ENCODE results near the gene TBC1D14.

The TBC1D14 gene

DNA sequence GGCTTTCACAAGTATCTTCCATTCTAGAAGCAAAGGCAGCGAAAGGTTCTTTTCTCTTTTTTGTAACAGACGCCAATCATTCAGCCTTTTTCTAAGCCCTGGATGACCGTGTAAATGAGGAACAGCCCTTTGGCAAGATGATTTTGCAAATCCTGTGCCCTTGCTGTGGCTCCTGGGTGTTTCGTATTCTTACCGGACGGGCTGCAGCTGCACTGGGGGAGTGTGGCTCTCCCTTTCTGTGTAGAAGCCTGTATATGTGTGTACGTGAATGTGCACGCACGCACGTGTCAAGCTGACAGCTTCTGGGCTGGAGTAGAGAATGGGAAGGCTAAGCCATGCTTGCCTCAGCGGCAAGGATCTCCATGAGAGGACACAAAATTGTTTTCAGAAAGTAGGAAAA lies 150.0 kb downstream of the TBC1D14 start:
- no peak overlapping the region for H3K27ac ChIP-seq
- TF ChIP-seq, protein P1, sequence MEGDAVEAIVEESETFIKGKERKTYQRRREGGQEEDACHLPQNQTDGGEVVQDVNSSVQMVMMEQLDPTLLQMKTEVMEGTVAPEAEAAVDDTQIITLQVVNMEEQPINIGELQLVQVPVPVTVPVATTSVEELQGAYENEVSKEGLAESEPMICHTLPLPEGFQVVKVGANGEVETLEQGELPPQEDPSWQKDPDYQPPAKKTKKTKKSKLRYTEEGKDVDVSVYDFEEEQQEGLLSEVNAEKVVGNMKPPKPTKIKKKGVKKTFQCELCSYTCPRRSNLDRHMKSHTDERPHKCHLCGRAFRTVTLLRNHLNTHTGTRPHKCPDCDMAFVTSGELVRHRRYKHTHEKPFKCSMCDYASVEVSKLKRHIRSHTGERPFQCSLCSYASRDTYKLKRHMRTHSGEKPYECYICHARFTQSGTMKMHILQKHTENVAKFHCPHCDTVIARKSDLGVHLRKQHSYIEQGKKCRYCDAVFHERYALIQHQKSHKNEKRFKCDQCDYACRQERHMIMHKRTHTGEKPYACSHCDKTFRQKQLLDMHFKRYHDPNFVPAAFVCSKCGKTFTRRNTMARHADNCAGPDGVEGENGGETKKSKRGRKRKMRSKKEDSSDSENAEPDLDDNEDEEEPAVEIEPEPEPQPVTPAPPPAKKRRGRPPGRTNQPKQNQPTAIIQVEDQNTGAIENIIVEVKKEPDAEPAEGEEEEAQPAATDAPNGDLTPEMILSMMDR (conservative IDR thresholded peaks at IDR 0.05), result no peak

- no peak overlapping the region for H3K27ac ChIP-seq
- TF ChIP-seq, protein P1 (conservative IDR thresholded peaks at IDR 0.05), result no peak
Measured at GRCh38 chr4:7060346-7061150, 150.9 kb downstream of the TBC1D14 start.

DNA sequence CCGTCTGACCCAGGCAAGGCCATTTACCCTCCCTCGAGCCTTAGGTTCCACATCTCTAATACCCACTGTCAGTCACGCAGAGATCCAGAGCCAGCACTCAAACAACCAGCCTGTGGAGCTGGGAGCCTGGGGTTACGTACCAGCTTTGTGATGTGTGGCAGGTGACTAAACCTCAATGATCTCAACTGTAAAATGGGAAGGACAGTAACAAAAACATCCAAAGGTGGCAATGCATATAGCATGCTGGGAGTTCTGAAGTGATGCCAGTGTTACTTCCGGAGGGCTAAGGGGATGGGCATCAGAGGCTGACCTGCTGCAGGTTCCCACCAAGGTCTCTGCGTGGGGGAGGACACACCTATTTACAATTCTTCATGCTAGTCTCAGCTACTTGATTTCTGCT lies 152.2 kb downstream of the TBC1D14 start:
- TF ChIP-seq, protein P1 (conservative IDR thresholded peaks at IDR 0.05), result no peak
- H3K27ac ChIP-seq, result no peak overlapping the region

- TF ChIP-seq, protein P1 (conservative IDR thresholded peaks at IDR 0.05), result no peak
- H3K27ac ChIP-seq, result no peak overlapping the region
Measured at GRCh38 chr4:7062816-7063215, 153.2 kb downstream of the TBC1D14 start.

GRCh38 chr4:7063362-7063761 lies 153.7 kb downstream of the TBC1D14 start:
- H3K27ac ChIP-seq, result no peak overlapping the region
- TF ChIP-seq, protein P1 (conservative IDR thresholded peaks at IDR 0.05), result no peak

GRCh38 chr4:7066006-7066405 lies 156.4 kb downstream of the TBC1D14 start:
- TF ChIP-seq, protein P1 (conservative IDR thresholded peaks at IDR 0.05), result no peak
- H3K27ac ChIP-seq, result no peak overlapping the region

- H3K27ac ChIP-seq, result peak overlapping the region; percentile 88; the same call in 1 of the 2 replicates
- TF ChIP-seq, protein P1 (conservative IDR thresholded peaks at IDR 0.05), result no peak
Measured at GRCh38 chr4:7066493-7066892, 156.9 kb downstream of the TBC1D14 start.

All from VCaP (cell line).